Measurements from ENCODE around the gene MACROD2. TPM values are rescaled to one million over a fixed set of nuclear protein-coding genes. Genes with fewer than 3 reads are reported as not detected.

The MACROD2 gene
- polyA plus RNA-seq, 1 donor from 2014 or later = 23.2 TPM

DNA sequence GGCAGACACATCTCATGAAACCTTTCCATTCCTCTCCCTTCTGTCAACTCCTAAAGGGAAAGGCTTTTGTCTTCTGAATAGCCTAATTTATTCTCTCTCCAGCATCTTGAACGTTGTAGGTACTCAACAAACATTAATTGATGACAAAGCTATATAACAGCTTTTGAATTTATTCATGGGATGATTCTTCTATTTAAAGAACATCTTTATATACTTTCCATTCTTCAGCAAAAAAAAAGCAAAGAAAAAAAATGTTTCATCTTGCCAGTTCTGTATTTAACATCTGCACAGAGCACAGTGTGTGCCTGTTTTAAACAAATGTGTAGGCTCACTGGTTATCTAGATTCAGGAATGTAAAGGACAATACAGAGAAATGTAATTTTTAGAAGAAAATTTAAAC is 1929.2 kb downstream of the MACROD2 start:
- TF ChIP-seq EP300 (conservative IDR thresholded peaks at IDR 0.05; ENCODE audit: poor library complexity, severe bottlenecking) (no peak), SMC3 (conservative IDR thresholded peaks at IDR 0.05; ENCODE audit: poor library complexity) (no peak), MXI1 (conservative IDR thresholded peaks at IDR 0.05; ENCODE audit: poor library complexity, severe bottlenecking) (no peak), TAF1 (IDR thresholded peaks at IDR 0.05; ENCODE audit: low read depth) (no peak), EZH2 (IDR thresholded peaks at IDR 0.05; ENCODE audit: borderline replicate concordance, insufficient read depth, low read length, poor library complexity, severe bottlenecking) (no peak), RAD21 (conservative IDR thresholded peaks at IDR 0.05) (no peak), POLR2AphosphoS5 (IDR thresholded peaks at IDR 0.05) (no peak)
- TF ChIP-seq, protein P1, sequence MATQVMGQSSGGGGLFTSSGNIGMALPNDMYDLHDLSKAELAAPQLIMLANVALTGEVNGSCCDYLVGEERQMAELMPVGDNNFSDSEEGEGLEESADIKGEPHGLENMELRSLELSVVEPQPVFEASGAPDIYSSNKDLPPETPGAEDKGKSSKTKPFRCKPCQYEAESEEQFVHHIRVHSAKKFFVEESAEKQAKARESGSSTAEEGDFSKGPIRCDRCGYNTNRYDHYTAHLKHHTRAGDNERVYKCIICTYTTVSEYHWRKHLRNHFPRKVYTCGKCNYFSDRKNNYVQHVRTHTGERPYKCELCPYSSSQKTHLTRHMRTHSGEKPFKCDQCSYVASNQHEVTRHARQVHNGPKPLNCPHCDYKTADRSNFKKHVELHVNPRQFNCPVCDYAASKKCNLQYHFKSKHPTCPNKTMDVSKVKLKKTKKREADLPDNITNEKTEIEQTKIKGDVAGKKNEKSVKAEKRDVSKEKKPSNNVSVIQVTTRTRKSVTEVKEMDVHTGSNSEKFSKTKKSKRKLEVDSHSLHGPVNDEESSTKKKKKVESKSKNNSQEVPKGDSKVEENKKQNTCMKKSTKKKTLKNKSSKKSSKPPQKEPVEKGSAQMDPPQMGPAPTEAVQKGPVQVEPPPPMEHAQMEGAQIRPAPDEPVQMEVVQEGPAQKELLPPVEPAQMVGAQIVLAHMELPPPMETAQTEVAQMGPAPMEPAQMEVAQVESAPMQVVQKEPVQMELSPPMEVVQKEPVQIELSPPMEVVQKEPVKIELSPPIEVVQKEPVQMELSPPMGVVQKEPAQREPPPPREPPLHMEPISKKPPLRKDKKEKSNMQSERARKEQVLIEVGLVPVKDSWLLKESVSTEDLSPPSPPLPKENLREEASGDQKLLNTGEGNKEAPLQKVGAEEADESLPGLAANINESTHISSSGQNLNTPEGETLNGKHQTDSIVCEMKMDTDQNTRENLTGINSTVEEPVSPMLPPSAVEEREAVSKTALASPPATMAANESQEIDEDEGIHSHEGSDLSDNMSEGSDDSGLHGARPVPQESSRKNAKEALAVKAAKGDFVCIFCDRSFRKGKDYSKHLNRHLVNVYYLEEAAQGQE (IDR thresholded peaks at IDR 0.05; ENCODE audit: borderline replicate concordance) = no peak
- TF ChIP-seq, protein P2, sequence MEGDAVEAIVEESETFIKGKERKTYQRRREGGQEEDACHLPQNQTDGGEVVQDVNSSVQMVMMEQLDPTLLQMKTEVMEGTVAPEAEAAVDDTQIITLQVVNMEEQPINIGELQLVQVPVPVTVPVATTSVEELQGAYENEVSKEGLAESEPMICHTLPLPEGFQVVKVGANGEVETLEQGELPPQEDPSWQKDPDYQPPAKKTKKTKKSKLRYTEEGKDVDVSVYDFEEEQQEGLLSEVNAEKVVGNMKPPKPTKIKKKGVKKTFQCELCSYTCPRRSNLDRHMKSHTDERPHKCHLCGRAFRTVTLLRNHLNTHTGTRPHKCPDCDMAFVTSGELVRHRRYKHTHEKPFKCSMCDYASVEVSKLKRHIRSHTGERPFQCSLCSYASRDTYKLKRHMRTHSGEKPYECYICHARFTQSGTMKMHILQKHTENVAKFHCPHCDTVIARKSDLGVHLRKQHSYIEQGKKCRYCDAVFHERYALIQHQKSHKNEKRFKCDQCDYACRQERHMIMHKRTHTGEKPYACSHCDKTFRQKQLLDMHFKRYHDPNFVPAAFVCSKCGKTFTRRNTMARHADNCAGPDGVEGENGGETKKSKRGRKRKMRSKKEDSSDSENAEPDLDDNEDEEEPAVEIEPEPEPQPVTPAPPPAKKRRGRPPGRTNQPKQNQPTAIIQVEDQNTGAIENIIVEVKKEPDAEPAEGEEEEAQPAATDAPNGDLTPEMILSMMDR (IDR thresholded peaks at IDR 0.05; ENCODE audit: poor library complexity, severe bottlenecking) = no peak
- Histone ChIP-seq H3K9ac (ENCODE audit: low read length) (no peak overlapping the region), H3K27me3 (ENCODE audit: insufficient read depth, low read depth, low read length) (no peaks in the 10 kb centered on the region), H2AFZ (ENCODE audit: low read depth, low read length) (no peak overlapping the region), H3F3A (ENCODE audit: insufficient read depth, low read length, poor library complexity, severe bottlenecking) (no peaks in the 10 kb centered on the region), H3K36me3 (ENCODE audit: insufficient read depth, low read length) (no peaks in the 10 kb centered on the region), H3K79me2 (replicated peaks; ENCODE audit: insufficient read depth, low read length) (no peaks in the 10 kb centered on the region), H3K4me2 (ENCODE audit: low read length) (no peak overlapping the region), H3K4me3 (ENCODE audit: low read length) (no peak overlapping the region), H3K9me2 (ENCODE audit: insufficient read depth, low read length) (no peaks in the 10 kb centered on the region), H3K27ac (ENCODE audit: low read length) (no peak overlapping the region), H3K9me3 (ENCODE audit: low read length) (no peaks in the 10 kb centered on the region), H4K20me1 (ENCODE audit: insufficient read depth) (no peaks in the 10 kb centered on the region)

DNA sequence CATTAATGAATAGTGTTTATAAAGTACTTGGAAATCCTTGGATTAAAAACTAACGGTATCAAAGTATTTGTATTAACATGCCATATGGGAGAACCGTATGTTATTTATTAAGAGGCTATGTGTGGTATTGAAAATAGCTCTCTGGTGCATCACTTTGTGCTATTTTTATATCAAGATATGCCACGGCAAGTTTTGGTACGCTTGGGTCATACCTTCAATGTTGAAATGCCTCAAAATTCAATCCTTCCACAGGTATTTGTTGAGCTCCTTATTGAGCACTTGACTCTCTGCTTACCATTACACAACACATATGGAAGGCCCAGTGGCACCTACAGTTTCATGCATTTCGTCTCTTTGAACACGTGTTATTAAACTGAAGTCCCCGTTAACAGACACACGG is 1930.1 kb downstream of the MACROD2 start:
- Histone ChIP-seq H3K4me3 (ENCODE audit: low read length) (no peak overlapping the region), H3K36me3 (ENCODE audit: insufficient read depth, low read length) (no peaks in the 10 kb centered on the region), H3K9me2 (ENCODE audit: insufficient read depth, low read length) (no peaks in the 10 kb centered on the region)

More for the DNA sequence above, 1930.1 kb downstream of the MACROD2 start:
- Histone ChIP-seq H2AFZ (ENCODE audit: low read depth, low read length) (no peak overlapping the region), H3F3A (ENCODE audit: insufficient read depth, low read length, poor library complexity, severe bottlenecking) (no peaks in the 10 kb centered on the region), H3K27me3 (ENCODE audit: insufficient read depth, low read depth, low read length) (no peaks in the 10 kb centered on the region), H3K9me3 (ENCODE audit: low read length) (no peaks in the 10 kb centered on the region), H3K9ac (ENCODE audit: low read length) (no peak overlapping the region), H3K27ac (ENCODE audit: low read length) (no peak overlapping the region), H3K79me2 (replicated peaks; ENCODE audit: insufficient read depth, low read length) (no peaks in the 10 kb centered on the region), H4K20me1 (ENCODE audit: insufficient read depth) (no peaks in the 10 kb centered on the region), H3K4me2 (ENCODE audit: low read length) (no peak overlapping the region)
- TF ChIP-seq, protein P2 (IDR thresholded peaks at IDR 0.05; ENCODE audit: poor library complexity, severe bottlenecking) = no peak
- TF ChIP-seq RAD21 (conservative IDR thresholded peaks at IDR 0.05) (no peak), TAF1 (IDR thresholded peaks at IDR 0.05; ENCODE audit: low read depth) (no peak), POLR2AphosphoS5 (IDR thresholded peaks at IDR 0.05) (no peak), EZH2 (IDR thresholded peaks at IDR 0.05; ENCODE audit: borderline replicate concordance, insufficient read depth, low read length, poor library complexity, severe bottlenecking) (no peak), EP300 (conservative IDR thresholded peaks at IDR 0.05; ENCODE audit: poor library complexity, severe bottlenecking) (no peak), SMC3 (conservative IDR thresholded peaks at IDR 0.05; ENCODE audit: poor library complexity) (no peak), MXI1 (conservative IDR thresholded peaks at IDR 0.05; ENCODE audit: poor library complexity, severe bottlenecking) (no peak)
- TF ChIP-seq, protein P1 (IDR thresholded peaks at IDR 0.05; ENCODE audit: borderline replicate concordance) = no peak
